ENCODE measurements around the gene DHRS7B. TPM values are rescaled to one million over a fixed set of nuclear protein-coding genes. Genes with fewer than 3 reads are reported as not detected.
A peak's percentile ranks its signal among the peaks of the same experiment; 100 is the strongest.
"Not testable (repeated sequence)": the region's sequence is repeated elsewhere in the genome, so short reads cannot be mapped to it uniquely, and the experiment has no call there.

Gene DHRS7B
- total RNA-seq, 4 donors from 2014 or later = 14.6 to 80.6 (median 47.7) TPM

DNA sequence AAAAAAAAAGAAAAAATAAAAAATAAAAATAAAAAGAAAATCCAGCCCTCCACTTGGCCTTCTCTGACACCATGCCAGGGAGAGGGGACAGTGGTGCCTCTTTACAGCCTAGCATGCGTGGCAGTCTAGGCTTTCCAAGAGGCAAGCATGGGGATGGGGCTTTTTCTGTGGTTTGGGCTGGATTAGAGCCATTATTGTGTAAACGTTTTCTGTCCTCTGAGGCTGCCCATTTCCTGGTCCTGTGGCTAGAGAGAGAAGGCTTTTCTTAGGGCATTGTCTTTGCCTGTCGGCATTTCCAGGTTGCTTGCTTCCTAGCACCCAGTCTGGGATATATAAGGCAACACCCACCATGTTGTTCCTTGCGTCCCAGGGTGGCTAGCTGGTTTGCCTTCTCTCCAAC lies 2.7 kb upstream of the DHRS7B start:
- Histone ChIP-seq H3K4me1 (peaks cover 0 to 29% (median 9%) of the 10 kb centered on the region in 4 donors), H3K27me3 (no peaks in the 10 kb centered on the region), H3K4me3 (no peak overlapping the region), H3K36me3 (no peaks in the 10 kb centered on the region), H3K9me3 (no peaks in the 10 kb centered on the region), H3K27ac (no peak overlapping the region)
- DNase-seq = no peak
- intact Hi-C loops (cut with DNase I; ENCODE audit: low total_unique reads) (no loop called here), in situ Hi-C loops (cut with MboI; ENCODE audit: low pct_ligation_motif_present in 1 of 4, low pct_unique_long_range_greater_than_20kb in 1 of 4, low sequenced_read_pairs in 3 of 4) (loop anchor here (10.0 to 25.0 kb wide), 6 partner anchors 79 to 391 kb away; partner anchors contain the start of genes TMEM11 (in 1 of the 4) and USP22 (in 1 of the 4))
- WGBS, 2 donors (ENCODE audit: low coverage in 1 of 2) = 14 to 38% methylated on average over 2 to 4 of the region's 4 CpGs
- no peak for TF ChIP-seq EP300 (IDR thresholded peaks at IDR 0.05; ENCODE audit: low read depth)
- TF ChIP-seq POLR2AphosphoS5 (IDR thresholded peaks at IDR 0.05) = no peak

DNA sequence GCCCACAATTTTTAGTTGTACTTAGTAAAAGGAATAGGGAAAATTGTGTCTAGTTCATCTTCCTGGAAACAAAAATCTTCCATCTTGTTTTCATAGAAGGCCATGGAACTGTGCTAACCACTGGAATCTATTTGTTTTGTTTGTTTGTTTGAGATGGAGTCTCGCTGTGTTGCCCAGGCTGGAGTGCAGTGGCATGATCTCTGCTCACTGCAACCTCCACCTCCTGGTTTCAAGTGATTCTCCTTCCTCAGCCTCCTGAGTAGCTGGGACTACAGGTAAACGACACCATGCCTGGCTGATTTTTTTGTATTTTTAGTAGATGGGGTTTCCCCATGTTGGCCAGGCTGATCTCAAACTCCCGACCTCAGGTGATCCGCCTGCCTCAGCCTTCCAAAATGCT lies 2.2 kb upstream of the DHRS7B start:
- intact Hi-C loops (cut with DNase I; ENCODE audit: low total_unique reads); H3K9me3 ChIP-seq; H3K36me3 ChIP-seq; DNase-seq; H3K4me3 ChIP-seq; H3K27ac ChIP-seq; H3K27me3 ChIP-seq: not testable (repeated sequence)
- 76 to 80% methylated on average over 2 to 4 of the region's 4 CpGs for WGBS, 2 donors (ENCODE audit: low coverage in 1 of 2)
- in situ Hi-C loops (cut with MboI; ENCODE audit: low pct_ligation_motif_present in 1 of 4, low pct_unique_long_range_greater_than_20kb in 1 of 4, low sequenced_read_pairs in 3 of 4) = loop anchor here (10.0 to 25.0 kb wide), 6 partner anchors 80 to 390 kb away; partner anchors contain the start of genes TMEM11 (in 1 of the 4) and USP22 (in 1 of the 4)
- peaks cover 0 to 28% (median 7%) of the 10 kb centered on the region in 4 donors for H3K4me1 ChIP-seq

DNA sequence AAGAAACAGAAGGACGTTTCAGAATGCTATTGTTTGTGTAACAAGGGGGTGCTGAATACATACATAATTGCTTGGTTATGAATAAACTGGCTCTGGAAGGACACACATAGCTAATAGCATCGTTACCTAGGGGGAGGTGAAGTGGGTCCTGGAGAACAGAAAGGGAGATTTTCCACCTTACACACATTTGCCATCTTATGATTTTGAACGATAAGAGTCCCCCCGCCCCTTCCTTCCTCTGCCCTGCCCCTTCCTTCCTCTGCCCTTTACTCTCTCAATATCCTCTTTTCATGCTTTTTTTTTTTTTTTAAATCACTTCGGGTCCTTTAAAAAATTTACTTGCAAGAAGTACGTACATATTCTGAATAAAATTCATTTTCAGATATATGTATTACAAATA lies 902 bp upstream of the DHRS7B start:
- Histone ChIP-seq H3K27ac (peak overlapping the region in 3 of 4 donors; percentile 94 to 95 (median 94)), H3K9me3 (no peaks in the 10 kb centered on the region), H3K27me3 (no peaks in the 10 kb centered on the region), H3K36me3 (no peaks in the 10 kb centered on the region), H3K4me3 (peak overlapping the region in 2 of 4 donors; percentile 80), H3K4me1 (peaks cover 0 to 23% (median 7%) of the 10 kb centered on the region in 4 donors)
- DNase-seq = no peak
- intact Hi-C loops (cut with DNase I; ENCODE audit: low total_unique reads) = loop anchor here (5.0 kb wide), 1 partner anchor 161 kb away; no protein-coding TSS in a partner anchor
- in situ Hi-C loops (cut with MboI; ENCODE audit: low pct_ligation_motif_present in 1 of 4, low pct_unique_long_range_greater_than_20kb in 1 of 4, low sequenced_read_pairs in 3 of 4) = loop anchor here in 2 of 4 donors (10.0 kb wide), 3 partner anchors 81 to 389 kb away; partner anchors contain the start of gene USP22 (in 1 of the 2)
- 37 to 48% methylated on average over 6 of the region's 6 CpGs for WGBS, 2 donors (ENCODE audit: low coverage in 1 of 2)
- TF ChIP-seq POLR2AphosphoS5 (IDR thresholded peaks at IDR 0.05) (no peak), EP300 (IDR thresholded peaks at IDR 0.05; ENCODE audit: low read depth) (no peak), POLR2A (IDR thresholded peaks at IDR 0.05) (no peak)
- TF ChIP-seq, protein P1, sequence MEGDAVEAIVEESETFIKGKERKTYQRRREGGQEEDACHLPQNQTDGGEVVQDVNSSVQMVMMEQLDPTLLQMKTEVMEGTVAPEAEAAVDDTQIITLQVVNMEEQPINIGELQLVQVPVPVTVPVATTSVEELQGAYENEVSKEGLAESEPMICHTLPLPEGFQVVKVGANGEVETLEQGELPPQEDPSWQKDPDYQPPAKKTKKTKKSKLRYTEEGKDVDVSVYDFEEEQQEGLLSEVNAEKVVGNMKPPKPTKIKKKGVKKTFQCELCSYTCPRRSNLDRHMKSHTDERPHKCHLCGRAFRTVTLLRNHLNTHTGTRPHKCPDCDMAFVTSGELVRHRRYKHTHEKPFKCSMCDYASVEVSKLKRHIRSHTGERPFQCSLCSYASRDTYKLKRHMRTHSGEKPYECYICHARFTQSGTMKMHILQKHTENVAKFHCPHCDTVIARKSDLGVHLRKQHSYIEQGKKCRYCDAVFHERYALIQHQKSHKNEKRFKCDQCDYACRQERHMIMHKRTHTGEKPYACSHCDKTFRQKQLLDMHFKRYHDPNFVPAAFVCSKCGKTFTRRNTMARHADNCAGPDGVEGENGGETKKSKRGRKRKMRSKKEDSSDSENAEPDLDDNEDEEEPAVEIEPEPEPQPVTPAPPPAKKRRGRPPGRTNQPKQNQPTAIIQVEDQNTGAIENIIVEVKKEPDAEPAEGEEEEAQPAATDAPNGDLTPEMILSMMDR (IDR thresholded peaks at IDR 0.05) = no peak

DNA sequence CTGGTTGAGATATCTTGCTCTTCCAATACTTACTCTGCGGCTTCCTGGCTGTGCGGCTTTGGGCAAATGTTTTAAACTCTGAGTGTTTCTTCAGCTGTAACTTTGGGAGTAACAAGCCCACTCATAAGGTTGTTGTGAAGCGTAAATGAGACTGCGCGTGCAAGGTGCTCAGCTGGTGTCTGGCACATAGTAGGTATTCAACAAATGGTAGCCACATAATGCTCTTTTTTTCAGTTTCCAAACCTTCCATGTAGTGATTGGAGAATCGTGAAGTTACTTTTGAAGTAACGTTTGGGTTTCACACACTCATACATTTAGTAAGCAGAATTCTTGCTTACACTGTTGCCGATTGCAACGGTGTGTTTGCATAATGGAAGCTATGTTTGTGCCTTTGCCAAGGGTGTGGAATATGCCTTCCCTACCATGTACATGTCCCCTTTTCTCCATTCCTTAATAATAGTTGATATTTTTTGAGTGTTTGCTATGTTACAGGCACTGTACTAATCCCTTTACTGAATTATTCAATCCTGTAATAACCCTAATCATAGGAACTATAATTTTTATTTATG lies 829 bp downstream of the DHRS7B start:
- Histone ChIP-seq H3K27ac (peak overlapping the region; percentile 94 to 95 (median 94)), H3K4me1 (peaks cover 0 to 23% (median 7%) of the 10 kb centered on the region in 4 donors), H3K9me3 (no peaks in the 10 kb centered on the region), H3K4me3 (peak overlapping the region; percentile 67 to 80 (median 75)), H3K27me3 (no peaks in the 10 kb centered on the region), H3K36me3 (no peaks in the 10 kb centered on the region)
- DNase-seq = no peak
- intact Hi-C loops (cut with DNase I; ENCODE audit: low total_unique reads) (loop anchor here (5.0 kb wide), 1 partner anchor 160 kb away; no protein-coding TSS in a partner anchor), in situ Hi-C loops (cut with MboI; ENCODE audit: low pct_ligation_motif_present in 1 of 4, low pct_unique_long_range_greater_than_20kb in 1 of 4, low sequenced_read_pairs in 3 of 4) (loop anchor here in 2 of 4 donors (10.0 kb wide), 3 partner anchors 83 to 387 kb away; partner anchors contain the start of gene USP22 (in 1 of the 2))
- no peak for TF ChIP-seq POLR2A (IDR thresholded peaks at IDR 0.05)
- TF ChIP-seq, protein P1 (IDR thresholded peaks at IDR 0.05) = no peak
- TF ChIP-seq POLR2AphosphoS5 (IDR thresholded peaks at IDR 0.05) = no peak
- TF ChIP-seq EP300 (IDR thresholded peaks at IDR 0.05; ENCODE audit: low read depth) = no peak
- WGBS, 2 donors (ENCODE audit: low coverage in 1 of 2) = 4 to 8% methylated on average over 2 to 9 of the region's 9 CpGs

DNA sequence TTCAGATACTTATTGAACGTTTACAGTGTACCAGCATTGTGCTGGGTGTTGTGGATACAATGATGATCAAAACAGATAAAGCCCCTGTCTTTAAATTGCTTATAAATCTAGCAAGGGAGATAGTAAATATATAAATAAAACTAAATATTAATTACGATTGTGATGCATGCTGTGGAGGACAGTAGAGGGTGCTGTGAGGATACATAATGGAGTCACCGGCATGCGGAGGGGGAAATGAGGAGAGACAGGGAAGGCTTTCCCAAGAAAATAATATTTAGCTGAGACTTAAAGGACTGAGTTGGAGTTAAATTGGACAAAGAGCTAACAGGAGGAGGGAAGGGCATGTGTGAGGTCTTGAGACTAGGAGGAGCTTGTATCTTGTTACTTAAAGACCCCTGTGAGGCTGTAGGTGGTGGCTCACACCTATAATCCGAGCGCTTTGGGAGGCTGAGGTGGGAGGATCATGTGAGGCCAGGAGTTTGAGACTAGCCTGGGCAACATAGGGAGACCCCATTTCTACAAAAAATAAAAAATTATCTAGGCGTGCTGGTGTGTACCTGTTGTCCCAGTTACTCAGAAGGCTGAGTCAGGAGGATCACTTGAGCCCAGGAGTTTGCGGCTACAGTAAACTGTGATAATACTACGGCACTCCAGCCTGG lies 2.4 kb downstream of the DHRS7B start:
- WGBS, 2 donors (ENCODE audit: low coverage in 1 of 2) = 36 to 69% methylated on average over 6 to 9 of the region's 9 CpGs
- Histone ChIP-seq H3K27ac (no peak overlapping the region), H3K27me3 (no peaks in the 10 kb centered on the region), H3K4me3 (no peak overlapping the region), H3K4me1 (peaks cover 0 to 23% (median 7%) of the 10 kb centered on the region in 4 donors), H3K36me3 (no peaks in the 10 kb centered on the region), H3K9me3 (no peaks in the 10 kb centered on the region)
- in situ Hi-C loops (cut with MboI; ENCODE audit: low pct_ligation_motif_present in 1 of 4, low pct_unique_long_range_greater_than_20kb in 1 of 4, low sequenced_read_pairs in 3 of 4) = loop anchor here in 2 of 4 donors (10.0 kb wide), 3 partner anchors 84 to 386 kb away; partner anchors contain the start of gene USP22 (in 1 of the 2)
- intact Hi-C loops (cut with DNase I; ENCODE audit: low total_unique reads) = loop anchor here (5.0 kb wide), 1 partner anchor 158 kb away; no protein-coding TSS in a partner anchor
- no peak for DNase-seq
- TF ChIP-seq POLR2A (IDR thresholded peaks at IDR 0.05) (no peak), POLR2AphosphoS5 (IDR thresholded peaks at IDR 0.05) (no peak)
- TF ChIP-seq, protein P1 (IDR thresholded peaks at IDR 0.05) = peak; percentile 34 to 45 (median 42)

All from transverse colon (tissue), 4 donors.